ENCODE data around the gene ABHD16A.

Gene ABHD16A

DNA sequence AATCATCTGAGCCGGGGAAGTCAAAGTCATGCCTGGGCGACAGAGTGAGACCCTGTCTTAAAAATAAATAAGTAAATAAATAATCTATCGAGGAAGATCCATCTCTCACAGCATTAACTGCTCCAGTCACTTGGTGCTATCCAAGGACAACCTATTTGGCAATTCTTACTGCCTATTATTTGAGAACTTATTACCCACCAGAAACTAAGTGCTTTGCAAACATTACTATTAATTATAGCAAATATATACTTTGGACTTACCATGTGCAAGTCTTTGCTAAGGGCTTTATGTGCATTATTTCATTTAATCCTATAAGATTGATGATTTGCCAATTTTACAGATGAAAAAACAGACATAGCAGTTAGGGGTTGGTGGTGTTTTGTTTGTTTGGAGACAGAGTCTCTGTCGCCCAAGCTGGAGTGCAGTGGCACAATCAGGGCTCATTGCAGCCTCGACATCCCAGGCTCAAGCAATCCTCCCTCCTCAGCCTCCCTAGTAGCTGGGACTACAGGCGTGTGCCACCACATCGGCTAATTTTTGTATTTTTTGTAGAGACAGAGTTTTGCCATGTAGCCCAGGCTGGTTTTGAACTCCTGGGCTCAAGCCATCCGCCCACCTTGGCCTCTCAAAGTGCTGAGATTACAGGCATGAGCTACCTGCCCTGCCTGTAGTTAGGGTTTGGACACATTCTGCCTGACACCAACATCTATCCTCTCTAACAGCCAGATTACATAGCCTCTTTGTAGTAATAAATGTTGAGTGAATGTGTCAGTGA lies 48.4 kb downstream of the ABHD16A start:
- DNase-seq = no peak
- intact Hi-C loops (cut with DNase I) = no loop called here

DNA sequence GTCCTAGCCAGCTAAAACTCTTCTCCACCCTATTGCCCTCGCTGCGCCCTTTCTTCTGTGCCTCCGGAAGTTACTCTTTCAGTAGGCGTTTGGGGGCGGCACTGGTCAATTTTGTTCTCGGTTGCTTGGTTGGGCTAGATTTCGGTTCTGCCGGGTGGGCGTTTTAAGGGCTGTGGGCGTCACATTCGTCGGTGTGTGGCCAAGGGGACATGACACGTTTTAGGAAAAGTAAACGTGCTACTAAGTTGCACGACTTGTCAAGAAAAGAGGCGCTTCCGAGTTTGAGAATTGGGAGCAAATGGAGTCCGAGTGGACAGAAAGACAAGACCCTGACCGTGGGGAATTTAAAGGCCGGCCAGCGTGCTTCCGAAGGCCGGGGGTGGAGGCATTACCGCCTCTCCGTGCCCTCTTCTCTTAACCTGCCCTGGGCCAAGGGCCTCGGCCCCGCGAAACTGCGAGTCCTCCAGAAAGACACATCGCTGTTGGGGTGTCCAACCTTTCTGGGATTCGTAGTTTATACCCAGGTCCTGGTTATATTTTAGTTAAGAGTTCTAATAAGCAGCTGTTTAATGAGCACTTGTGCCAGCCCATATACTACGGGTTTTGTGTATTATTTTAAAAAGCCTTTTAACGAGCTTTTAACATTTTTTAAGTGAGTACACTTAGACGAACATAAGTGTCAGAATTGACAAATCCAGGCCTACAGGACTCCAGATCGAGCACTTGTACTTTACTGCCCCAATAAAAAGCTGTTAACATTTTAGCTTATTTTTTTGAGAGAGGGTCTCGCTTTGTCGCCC lies 50.0 kb downstream of the ABHD16A start:
- intact Hi-C loops (cut with DNase I) = loop anchor here (1.0 kb wide), 1 partner anchor 33 kb away; the partner anchor contains the start of gene PRRC2A
- peak; percentile 74 to 96 (median 82) for DNase-seq

DNA sequence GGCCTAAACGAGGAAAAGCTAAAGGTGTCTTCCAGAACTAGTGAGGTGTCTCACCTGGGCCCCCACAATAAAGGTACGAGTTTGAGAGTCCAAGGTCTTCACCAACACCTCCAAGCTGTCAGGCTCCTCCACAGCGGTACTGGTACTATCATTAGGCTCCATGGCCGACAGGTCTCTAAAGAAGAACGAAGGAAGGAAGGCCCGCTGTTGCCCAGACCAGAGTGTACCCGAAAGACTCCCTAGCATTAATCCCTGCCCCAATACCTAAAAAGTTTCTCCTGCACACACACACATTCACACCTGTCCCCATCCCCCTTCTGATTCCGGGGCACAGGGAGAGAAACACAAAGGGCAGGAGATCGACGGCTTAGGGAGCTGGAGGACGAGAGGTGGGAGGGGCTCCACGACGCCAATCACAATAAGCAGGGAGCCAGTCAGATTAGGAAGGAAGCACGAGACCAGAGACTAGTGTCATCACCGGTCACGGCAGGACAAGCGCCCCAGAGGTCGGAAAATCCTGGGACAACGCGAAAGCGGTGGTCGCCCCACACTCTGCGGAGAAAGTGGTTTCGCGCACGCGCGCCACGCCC lies 51.4 kb downstream of the ABHD16A start:
- DNase-seq = no peak
- intact Hi-C loops (cut with DNase I) = loop anchor here (1.0 kb wide), 1 partner anchor 31 kb away; the partner anchor contains the start of gene PRRC2A

GRCh38 chr6:31645325-31645724 lies 57.8 kb downstream of the ABHD16A start:
- DNase-seq = peak in 1 of 10 donors; percentile 55
- intact Hi-C loops (cut with DNase I) = no loop called here

DNA sequence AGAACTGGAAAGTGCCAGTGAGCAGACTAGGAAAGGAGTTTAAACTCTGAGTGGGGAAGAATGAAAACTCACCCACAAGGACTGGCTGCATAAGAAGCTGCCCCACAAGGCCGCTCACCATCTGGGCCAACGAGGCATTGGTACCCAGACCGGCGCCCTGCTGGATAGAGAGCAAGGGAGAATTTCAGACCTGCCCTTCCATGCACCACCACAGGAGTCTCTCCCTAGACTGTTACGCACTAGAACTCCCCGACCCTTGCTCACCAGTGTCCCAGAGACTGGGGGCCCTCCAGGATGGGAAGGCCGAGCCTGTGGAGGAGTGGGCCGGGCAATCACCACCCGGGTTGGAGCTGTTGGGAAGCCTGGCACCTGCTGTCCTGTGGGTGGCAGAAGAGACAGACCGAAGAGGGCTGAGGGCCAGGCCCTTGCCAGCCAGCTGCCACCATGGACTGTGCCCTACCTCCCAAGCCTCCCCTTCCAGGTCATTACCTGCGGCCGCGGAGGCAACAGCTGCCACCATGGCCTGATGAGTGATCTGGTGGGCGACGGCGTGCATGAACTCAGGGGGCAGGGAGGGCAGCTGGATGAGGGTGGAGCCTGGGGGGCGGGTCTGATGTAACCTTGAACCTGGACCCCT lies 59.2 kb downstream of the ABHD16A start:
- intact Hi-C loops (cut with DNase I) = no loop called here

GRCh38 chr6:31642798-31643570 lies 60.1 kb downstream of the ABHD16A start:
- intact Hi-C loops (cut with DNase I) = no loop called here
- no peak for DNase-seq

More for the DNA sequence above, 59.2 kb downstream of the ABHD16A start:
- peak in 1 of 10 donors; percentile 54 for DNase-seq

GRCh38 chr6:31641370-31641769 lies 61.8 kb downstream of the ABHD16A start:
- DNase-seq = no peak
- intact Hi-C loops (cut with DNase I) = no loop called here

DNA sequence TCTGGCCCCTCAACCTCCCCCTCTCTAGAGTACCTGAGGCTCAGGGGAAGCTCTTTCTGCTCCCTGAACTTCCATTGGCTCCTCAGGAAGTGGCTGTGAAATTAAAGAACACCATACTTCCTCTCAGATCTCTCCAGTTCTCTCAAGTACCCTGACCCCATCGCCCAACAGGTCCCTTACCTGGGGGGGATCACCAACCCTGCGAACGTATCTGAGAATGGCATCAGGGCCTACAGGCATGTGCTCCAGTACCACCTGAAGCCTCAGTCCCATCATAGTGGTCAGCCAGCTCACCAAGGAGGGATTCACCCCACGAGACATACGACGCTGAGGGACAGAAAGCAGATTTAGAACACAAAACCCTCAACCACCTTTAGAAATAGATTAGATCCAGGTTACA lies 62.5 kb downstream of the ABHD16A start:
- intact Hi-C loops (cut with DNase I) = no loop called here
- peak in 1 of 10 donors; percentile 28 for DNase-seq

DNA sequence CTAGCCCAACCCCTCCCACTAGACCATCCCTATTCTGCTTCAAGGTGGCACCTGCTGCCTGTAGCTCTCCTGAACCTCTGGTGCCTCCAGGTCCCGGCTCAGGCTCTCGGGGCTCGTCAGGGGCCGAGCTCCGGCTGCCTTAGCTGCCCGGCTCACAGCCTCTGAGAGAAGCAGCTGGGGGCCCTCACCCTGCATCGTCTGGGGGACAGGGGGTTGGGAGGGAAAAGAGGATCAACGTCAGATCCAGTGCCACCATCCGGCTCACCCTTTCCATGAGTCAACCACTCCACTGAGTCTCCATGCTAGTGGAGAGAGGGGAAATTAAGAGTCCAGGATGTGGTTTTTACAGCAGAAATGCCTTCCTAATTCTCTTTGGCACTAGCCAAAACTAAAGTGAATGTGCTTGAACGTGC lies 63.7 kb downstream of the ABHD16A start:
- DNase-seq = no peak

GRCh38 chr6:31639043-31639442 lies 64.1 kb downstream of the ABHD16A start:
- intact Hi-C loops (cut with DNase I) = no loop called here
- no peak for DNase-seq

More for the DNA sequence above, 63.7 kb downstream of the ABHD16A start:
- intact Hi-C loops (cut with DNase I) = no loop called here
